ENCODE data around the gene TMEM106A.
"Not testable (repeated sequence)": the region's sequence is repeated elsewhere in the genome, so short reads cannot be mapped to it uniquely, and the experiment has no call there.

TMEM106A gene

DNA sequence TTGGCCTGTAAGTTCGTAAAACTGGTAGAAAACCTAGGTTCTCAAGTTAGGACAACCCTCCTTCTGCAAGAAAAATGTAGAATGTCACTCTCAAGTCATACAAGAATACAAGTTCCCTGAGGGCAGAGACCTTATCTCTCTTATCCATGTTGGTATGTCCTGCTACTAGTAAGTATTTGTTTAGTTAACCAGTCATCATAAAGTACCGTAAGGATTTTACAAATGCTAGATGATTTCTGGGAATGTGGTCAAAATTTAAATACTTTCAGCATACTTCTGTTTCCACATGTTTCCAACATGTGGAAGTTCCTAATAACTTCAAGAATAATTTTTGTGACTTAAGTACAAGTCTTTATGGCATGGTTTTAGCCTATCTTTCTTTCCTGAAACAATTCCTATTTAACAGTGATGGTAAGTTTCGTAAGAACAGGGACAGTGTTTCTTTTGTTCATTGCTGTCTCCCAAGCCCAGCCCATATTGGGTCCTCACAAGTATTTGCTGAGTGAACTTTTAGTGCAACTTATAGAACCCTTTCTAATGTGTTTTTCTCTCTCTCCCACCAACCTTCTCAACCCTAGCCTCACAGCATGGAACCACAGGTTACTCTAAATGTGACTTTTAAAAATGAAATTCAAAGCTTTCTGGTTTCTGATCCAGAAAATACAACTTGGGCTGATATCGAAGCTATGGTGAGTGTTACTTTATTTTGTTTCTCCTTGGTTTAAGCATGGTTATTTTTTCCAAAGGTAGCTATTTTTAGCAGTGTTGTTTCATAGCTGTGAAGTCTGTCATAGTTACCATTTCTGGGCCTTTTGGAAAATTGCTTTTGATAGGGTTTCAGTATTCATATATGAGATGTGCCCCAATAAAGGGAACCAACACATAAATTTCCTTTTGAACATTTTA is 36.2 kb upstream of the TMEM106A start:
- no peak for DNase-seq (ENCODE audit: low read depth)

DNA sequence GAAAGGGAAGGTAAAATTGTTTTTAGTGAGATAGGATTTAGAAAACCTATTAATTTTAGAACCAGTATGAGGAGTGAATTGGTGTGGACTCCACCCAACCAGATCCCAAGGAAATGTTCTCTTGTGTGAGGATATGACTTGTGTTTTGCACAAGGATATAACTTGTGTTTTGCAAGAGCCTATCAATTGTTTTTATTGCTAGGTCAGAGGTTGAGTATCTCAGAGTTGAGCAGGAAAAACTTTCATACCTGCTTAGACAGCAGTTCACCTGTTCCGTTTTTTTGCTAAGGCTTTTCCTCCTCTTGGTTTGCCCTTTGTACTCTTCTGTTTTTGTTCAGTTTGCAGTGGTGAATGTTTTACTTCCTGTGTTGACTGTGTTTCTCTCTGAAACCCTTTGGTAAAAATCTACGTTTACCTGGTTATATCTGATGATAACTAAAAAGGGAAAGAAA is 35.5 kb upstream of the TMEM106A start:
- no peak for DNase-seq (ENCODE audit: low read depth)
- H3K4me3 ChIP-seq (ENCODE audit: low read length): no peak overlapping the region
- TF ChIP-seq, protein P1, sequence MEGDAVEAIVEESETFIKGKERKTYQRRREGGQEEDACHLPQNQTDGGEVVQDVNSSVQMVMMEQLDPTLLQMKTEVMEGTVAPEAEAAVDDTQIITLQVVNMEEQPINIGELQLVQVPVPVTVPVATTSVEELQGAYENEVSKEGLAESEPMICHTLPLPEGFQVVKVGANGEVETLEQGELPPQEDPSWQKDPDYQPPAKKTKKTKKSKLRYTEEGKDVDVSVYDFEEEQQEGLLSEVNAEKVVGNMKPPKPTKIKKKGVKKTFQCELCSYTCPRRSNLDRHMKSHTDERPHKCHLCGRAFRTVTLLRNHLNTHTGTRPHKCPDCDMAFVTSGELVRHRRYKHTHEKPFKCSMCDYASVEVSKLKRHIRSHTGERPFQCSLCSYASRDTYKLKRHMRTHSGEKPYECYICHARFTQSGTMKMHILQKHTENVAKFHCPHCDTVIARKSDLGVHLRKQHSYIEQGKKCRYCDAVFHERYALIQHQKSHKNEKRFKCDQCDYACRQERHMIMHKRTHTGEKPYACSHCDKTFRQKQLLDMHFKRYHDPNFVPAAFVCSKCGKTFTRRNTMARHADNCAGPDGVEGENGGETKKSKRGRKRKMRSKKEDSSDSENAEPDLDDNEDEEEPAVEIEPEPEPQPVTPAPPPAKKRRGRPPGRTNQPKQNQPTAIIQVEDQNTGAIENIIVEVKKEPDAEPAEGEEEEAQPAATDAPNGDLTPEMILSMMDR (IDR thresholded peaks at IDR 0.05; ENCODE audit: insufficient read depth, low read depth, low read length, missing control alignments): no peak

More for the DNA sequence above, 36.2 kb upstream of the TMEM106A start:
- TF ChIP-seq, protein P1 (IDR thresholded peaks at IDR 0.05; ENCODE audit: insufficient read depth, low read depth, low read length, missing control alignments): no peak
- H3K4me3 ChIP-seq (ENCODE audit: low read length): no peak overlapping the region

DNA sequence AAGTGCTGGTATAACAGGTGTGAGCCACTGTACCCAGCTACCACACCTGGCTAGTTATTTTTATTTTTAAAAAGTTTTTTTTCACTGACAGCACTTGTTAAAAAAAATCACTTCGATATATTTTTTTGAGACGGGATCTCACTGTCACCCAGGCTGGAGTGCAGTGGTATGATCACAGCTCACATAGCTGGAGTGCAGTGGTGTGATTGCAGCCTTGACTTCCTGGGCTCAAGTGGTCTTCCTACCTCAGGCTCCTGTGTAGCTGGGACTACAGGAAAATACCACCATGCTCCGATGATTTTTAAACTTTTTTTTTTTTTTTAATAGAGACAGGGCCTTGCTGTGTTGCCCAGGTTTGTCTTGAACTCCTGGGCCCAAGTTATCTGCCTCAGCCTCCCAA is 27.8 kb upstream of the TMEM106A start:
- TF ChIP-seq, protein P1 (IDR thresholded peaks at IDR 0.05; ENCODE audit: insufficient read depth, low read depth, low read length, missing control alignments): no peak
- H3K4me3 ChIP-seq (ENCODE audit: low read length): no peak overlapping the region
- DNase-seq (ENCODE audit: low read depth): no peak

DNA sequence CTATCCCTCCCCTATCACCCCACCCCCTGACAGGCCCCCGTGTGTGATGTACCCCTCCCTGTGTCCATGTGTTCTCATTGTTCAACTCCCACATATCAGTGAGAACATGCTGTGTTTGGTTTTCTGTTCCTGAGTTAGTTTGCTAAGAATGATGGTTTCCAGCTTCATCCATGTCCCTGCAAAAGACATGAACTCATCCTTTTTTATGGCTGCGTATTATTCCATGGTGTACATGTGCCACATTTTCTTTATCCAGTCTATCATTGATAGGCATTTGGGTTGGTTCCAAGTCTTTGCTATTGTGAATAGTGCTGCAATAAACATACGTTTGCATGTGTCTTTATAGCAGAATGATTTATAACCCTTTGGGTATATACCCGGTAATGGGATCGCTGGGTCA is 25.0 kb upstream of the TMEM106A start:
- DNase-seq (ENCODE audit: low read depth); H3K4me3 ChIP-seq (ENCODE audit: low read length): not testable (repeated sequence)

DNA sequence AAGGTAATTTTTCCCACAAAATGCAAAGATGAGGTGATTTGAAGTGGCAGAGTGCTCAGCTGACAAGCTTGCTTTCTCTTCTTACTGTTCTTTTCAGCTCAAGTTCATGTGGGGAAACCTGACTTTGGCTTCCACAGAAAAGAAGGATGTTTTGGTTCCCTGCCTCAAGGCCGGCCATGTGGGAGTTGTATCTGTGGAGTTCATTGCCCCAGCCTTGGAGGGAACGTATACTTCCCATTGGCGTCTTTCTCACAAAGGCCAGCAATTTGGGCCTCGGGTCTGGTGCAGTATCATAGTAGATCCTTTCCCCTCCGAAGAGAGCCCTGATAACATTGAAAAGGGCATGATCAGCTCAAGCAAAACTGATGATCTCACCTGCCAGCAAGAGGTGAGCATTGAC is 18.4 kb upstream of the TMEM106A start:
- DNase-seq (ENCODE audit: low read depth): no peak
- no peak overlapping the region for H3K4me3 ChIP-seq (ENCODE audit: low read length)
- TF ChIP-seq, protein P1 (IDR thresholded peaks at IDR 0.05; ENCODE audit: insufficient read depth, low read depth, low read length, missing control alignments): no peak

DNA sequence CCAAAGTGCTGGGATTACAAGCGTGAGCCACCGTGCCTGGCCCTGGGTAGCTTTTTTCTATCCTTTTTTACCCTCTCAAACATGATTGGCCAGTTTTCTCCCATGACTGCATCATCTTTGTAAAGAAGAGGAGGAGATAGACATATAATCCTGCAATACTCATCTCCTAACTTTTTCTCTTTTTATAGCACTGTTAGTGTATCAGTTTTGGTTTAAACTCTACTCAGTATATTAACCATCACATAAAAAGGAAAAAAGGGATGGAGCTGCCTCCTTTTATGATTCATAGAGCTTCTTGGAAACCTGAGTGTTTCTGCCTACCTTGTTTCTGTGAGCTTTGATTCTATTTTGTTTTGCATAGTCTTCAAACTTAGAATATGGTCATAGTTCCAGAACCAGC is 12.0 kb upstream of the TMEM106A start:
- TF ChIP-seq, protein P1 (IDR thresholded peaks at IDR 0.05; ENCODE audit: insufficient read depth, low read depth, low read length, missing control alignments): no peak
- no peak for DNase-seq (ENCODE audit: low read depth)
- no peak overlapping the region for H3K4me3 ChIP-seq (ENCODE audit: low read length)

DNA sequence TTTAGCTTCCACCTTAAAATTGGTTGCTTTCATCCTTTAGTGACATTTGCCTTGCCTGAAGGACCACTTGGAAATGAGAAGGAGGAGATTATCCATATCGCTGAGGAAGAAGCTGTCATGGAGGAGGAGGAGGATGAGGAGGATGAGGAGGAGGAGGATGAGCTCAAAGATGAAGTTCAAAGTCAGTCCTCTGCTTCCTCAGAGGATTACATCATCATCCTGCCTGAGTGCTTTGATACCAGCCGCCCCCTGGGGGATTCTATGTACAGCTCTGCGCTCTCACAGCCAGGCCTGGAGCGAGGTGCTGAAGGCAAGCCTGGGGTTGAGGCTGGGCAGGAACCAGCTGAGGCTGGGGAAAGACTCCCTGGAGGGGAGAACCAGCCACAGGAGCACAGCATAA is 11.5 kb upstream of the TMEM106A start:
- no peak for DNase-seq (ENCODE audit: low read depth)
- TF ChIP-seq, protein P1 (IDR thresholded peaks at IDR 0.05; ENCODE audit: insufficient read depth, low read depth, low read length, missing control alignments): no peak
- no peak overlapping the region for H3K4me3 ChIP-seq (ENCODE audit: low read length)

DNA sequence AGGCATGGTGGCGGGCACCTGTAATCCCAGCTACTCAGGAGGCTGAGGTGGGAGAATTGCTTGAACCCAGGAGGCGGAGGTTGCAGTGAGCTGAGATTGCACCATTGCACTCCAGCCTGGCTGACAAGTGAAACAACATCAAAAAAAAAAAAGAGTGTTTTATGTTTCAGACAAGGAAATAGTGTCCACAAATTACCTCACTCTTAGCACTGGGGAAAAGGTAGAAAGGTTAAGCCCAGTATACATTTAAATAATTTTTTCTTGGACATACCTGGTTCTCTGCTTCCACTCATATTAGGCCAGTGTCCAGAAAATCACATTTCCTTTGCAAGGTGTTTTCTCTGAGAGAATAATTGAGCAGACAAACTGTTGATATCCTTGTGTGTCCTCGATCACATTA is 8.7 kb upstream of the TMEM106A start:
- H3K4me3 ChIP-seq (ENCODE audit: low read length); DNase-seq (ENCODE audit: low read depth): not testable (repeated sequence)
